HUES48 (cell line): ENCODE results near the gene ZBTB38.
A peak's percentile ranks its signal among the peaks of the same experiment; 100 is the strongest.

Experiments
- H3K27ac ChIP-seq: one replicate; pipeline ENCODE4 v1.7.0; 2013; ENCODE audit warnings: low read depth, low read length, inconsistent platforms
- H3K27me3 ChIP-seq: 2 replicates; pipeline ENCODE4 v1.6.1; 2013; ENCODE audit warnings: mild to moderate bottlenecking, low read length; ENCODE audit not compliant: control insufficient read depth, insufficient read depth
- H3K36me3 ChIP-seq: 2 replicates; pipeline ENCODE4 v1.6.1; 2013; ENCODE audit warnings: low read length; ENCODE audit not compliant: control insufficient read depth, insufficient read depth
- H3K4me1 ChIP-seq: 2 replicates; pipeline ENCODE4 v1.6.1; 2013; ENCODE audit warnings: mild to moderate bottlenecking, low read length; ENCODE audit not compliant: control insufficient read depth, insufficient read depth
- H3K4me3 ChIP-seq: 2 replicates; pipeline ENCODE4 v1.5.1; 2013; ENCODE audit warnings: mild to moderate bottlenecking, low read depth, low read length
- H3K9ac ChIP-seq: 2 replicates; pipeline ENCODE4 v1.6.1; 2013; ENCODE audit warnings: mild to moderate bottlenecking, low read depth, low read length, moderate library complexity
- H3K9me3 ChIP-seq: 2 replicates; pipeline ENCODE4 v1.6.1; 2013; ENCODE audit warnings: low read length; ENCODE audit not compliant: control insufficient read depth, insufficient read depth

Gene ZBTB38

GRCh38 chr3:141331377-141332318 lies 36.7 kb upstream of the ZBTB38 start:
- Histone ChIP-seq H3K9ac (no peak overlapping the region), H3K4me3 (no peak overlapping the region), H3K27me3 (no peaks in the 10 kb centered on the region), H3K36me3 (no peaks in the 10 kb centered on the region), H3K9me3 (no peaks in the 10 kb centered on the region), H3K27ac (no peak overlapping the region), H3K4me1 (peaks cover 10% of the 10 kb centered on the region)

DNA sequence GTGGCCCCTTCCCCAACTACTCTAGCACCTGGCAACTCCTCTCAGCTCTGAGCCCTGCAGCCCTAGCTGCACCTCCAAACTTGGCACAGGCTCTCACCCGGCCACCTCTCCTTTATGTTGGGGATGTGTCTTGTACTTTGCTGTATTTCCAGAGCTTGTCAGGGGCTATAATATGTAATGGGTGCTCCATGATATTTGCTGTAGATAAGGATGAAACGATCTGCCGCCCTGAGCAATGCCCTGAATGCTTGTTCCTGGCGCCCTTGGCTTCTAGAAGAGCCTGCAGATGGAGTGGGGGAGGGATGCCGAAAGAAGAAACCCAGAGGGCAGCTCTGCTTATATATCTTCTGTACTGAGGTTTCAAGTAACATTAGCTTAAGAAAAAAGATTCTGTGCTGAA lies 35.9 kb upstream of the ZBTB38 start:
- no peak overlapping the region for H3K9ac ChIP-seq
- no peaks in the 10 kb centered on the region for H3K36me3 ChIP-seq

GRCh38 chr3:141333836-141334626 lies 34.3 kb upstream of the ZBTB38 start:
- Histone ChIP-seq H3K9ac (no peak overlapping the region), H3K4me1 (peaks cover 7% of the 10 kb centered on the region; the same call in 1 of the 2 replicates), H3K27ac (no peak overlapping the region), H3K27me3 (no peaks in the 10 kb centered on the region), H3K9me3 (no peaks in the 10 kb centered on the region), H3K4me3 (no peak overlapping the region), H3K36me3 (no peaks in the 10 kb centered on the region)

More for the DNA sequence above, 35.9 kb upstream of the ZBTB38 start:
- peaks cover 7% of the 10 kb centered on the region; the same call in 1 of the 2 replicates for H3K4me1 ChIP-seq
- H3K27ac ChIP-seq: no peak overlapping the region
- H3K4me3 ChIP-seq: no peak overlapping the region
- H3K27me3 ChIP-seq: no peaks in the 10 kb centered on the region
- H3K9me3 ChIP-seq: no peaks in the 10 kb centered on the region

DNA sequence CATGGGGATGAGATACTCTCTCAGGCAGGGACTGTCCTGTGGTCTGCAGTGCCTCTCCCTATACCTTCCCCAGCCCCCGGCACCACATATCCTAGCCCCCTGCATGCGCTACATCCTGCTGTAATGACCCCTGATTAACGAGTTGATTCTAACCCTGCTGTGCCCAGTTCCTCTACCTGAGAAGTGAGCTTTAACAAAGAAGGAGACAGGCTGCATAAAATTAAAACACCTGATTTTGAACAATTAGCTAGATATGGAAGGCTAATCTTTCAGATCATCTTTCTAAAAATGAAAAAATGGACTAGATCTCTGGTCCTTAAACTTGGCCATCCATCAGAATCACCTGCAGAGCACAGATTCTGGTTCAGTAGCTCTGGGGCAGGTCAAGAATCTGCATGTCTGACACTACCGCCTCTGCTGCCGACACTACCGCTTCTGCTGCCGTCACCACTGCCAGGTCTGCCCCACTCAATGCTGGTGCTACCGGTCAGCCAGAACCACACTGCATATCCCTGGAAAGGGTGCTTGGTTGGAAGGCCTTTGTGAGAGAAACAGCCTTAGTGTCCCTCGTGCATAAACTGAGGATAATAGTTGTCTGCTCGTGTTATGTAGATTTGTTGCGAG lies 33.6 kb upstream of the ZBTB38 start:
- Histone ChIP-seq H3K4me3 (no peak overlapping the region), H3K9me3 (no peaks in the 10 kb centered on the region), H3K36me3 (no peaks in the 10 kb centered on the region), H3K9ac (no peak overlapping the region), H3K27ac (peak overlapping the region; percentile 19), H3K27me3 (no peaks in the 10 kb centered on the region), H3K4me1 (peaks cover 7% of the 10 kb centered on the region; the same call in 1 of the 2 replicates)

- Histone ChIP-seq H3K27ac (peak overlapping the region; percentile 19), H3K4me1 (peaks cover 7% of the 10 kb centered on the region; the same call in 1 of the 2 replicates), H3K9me3 (no peaks in the 10 kb centered on the region), H3K4me3 (no peak overlapping the region), H3K9ac (no peak overlapping the region), H3K27me3 (no peaks in the 10 kb centered on the region), H3K36me3 (no peaks in the 10 kb centered on the region)
Observed at GRCh38 chr3:141335531-141336061, 32.7 kb upstream of the ZBTB38 start.

DNA sequence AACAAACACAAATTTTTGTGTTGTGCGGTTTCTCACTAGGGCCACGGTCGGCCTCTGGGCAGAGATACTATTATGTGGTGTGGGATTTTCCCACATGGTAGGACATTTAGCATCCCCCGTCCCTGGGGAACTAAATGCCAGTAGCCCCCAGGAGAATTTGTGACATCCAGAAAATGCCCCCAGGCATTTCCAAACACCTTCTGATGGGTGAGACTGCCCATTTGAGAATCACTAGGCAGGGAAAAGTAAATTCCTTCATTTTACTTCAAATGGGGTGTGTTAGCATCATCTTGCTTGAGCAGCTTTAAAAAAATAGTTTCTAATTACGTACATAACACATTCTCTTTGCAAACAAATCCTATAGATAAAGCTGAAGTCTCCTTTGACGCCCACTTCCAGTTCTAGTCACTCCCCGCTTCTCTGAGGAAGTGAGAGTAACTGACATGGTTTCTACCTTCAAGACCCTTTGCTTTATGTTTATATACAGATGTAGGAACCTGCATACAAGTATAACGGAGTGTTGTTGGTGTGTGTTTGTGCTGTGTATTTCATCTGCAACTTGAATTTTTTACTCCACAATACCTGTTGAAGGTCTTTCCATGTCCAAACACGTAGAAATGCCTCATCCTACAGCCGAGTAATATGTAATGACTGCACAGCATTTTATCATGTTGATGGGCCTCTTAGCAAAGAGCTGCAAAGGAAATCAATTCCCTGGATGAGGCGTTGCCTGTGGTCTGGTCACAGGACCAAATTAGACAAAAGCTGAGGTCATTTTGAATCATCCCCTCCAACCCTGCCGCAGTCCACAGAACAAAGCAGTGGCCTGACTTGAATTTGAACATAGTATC lies 31.4 kb upstream of the ZBTB38 start:
- H3K9ac ChIP-seq: no peak overlapping the region
- H3K4me1 ChIP-seq: peaks cover 7% of the 10 kb centered on the region; the same call in 1 of the 2 replicates
- no peaks in the 10 kb centered on the region for H3K36me3 ChIP-seq
- H3K27ac ChIP-seq: no peak overlapping the region
- no peaks in the 10 kb centered on the region for H3K9me3 ChIP-seq
- H3K27me3 ChIP-seq: no peaks in the 10 kb centered on the region
- H3K4me3 ChIP-seq: no peak overlapping the region

- no peaks in the 10 kb centered on the region for H3K36me3 ChIP-seq
- no peaks in the 10 kb centered on the region for H3K9me3 ChIP-seq
- H3K4me3 ChIP-seq: no peak overlapping the region
- no peak overlapping the region for H3K27ac ChIP-seq
- H3K4me1 ChIP-seq: peaks cover 7% of the 10 kb centered on the region; the same call in 1 of the 2 replicates
- no peak overlapping the region for H3K9ac ChIP-seq
- H3K27me3 ChIP-seq: no peaks in the 10 kb centered on the region
Observed at GRCh38 chr3:141337523-141337854, 30.8 kb upstream of the ZBTB38 start.

DNA sequence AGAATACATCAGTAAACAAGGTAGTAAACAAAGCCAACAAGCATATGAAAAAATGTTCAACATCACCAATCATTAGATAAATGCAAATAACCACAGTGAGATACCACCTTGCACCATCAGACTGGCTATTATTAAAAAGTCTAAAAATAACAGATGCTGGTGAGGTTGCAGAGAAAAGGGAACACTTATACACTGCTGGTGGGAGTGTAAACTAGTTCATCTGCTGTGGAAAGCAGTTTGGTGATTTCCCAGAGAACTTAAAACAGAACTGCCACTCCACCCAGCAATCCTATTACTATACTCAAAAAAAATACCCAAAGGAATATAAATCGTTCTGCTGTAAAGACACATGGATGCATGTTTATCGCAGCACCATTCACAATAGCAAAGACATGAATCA lies 30.3 kb upstream of the ZBTB38 start:
- peaks cover 7% of the 10 kb centered on the region; the same call in 1 of the 2 replicates for H3K4me1 ChIP-seq
- no peaks in the 10 kb centered on the region for H3K36me3 ChIP-seq
- H3K4me3 ChIP-seq: no peak overlapping the region
- H3K9me3 ChIP-seq: no peaks in the 10 kb centered on the region
- no peaks in the 10 kb centered on the region for H3K27me3 ChIP-seq
- no peak overlapping the region for H3K27ac ChIP-seq
- no peak overlapping the region for H3K9ac ChIP-seq

DNA sequence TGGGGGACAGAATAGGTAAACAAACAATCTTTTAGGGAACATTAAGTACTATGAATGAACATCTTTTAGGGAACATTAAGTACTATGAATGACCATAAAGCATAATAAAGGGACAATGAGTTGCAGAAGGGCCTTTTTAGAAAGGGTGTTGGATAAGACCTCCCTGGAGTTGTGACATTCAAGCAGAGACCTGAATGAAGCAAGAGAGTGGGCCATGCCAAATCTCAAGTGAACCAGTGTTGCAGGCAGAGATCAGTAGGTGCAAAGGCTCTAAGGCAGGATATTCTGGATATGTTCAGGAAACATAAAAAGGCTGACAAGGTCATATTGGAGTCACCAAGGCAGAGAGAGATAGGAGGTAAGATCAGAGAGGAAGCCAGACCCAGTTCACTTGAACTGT lies 29.4 kb upstream of the ZBTB38 start:
- Histone ChIP-seq H3K4me1 (peaks cover 7% of the 10 kb centered on the region; the same call in 1 of the 2 replicates), H3K4me3 (no peak overlapping the region), H3K9ac (no peak overlapping the region), H3K27me3 (no peaks in the 10 kb centered on the region), H3K27ac (no peak overlapping the region), H3K36me3 (no peaks in the 10 kb centered on the region), H3K9me3 (no peaks in the 10 kb centered on the region)

- Histone ChIP-seq H3K9ac (no peak overlapping the region), H3K4me3 (no peak overlapping the region), H3K27ac (no peak overlapping the region), H3K4me1 (no peaks in the 10 kb centered on the region), H3K36me3 (no peaks in the 10 kb centered on the region), H3K9me3 (no peaks in the 10 kb centered on the region), H3K27me3 (no peaks in the 10 kb centered on the region)
Observed at GRCh38 chr3:141341536-141341935, 26.8 kb upstream of the ZBTB38 start.
